ENCODE data around the gene LRRN4. TPM values are rescaled to one million over a fixed set of nuclear protein-coding genes. Genes with fewer than 3 reads are reported as not detected.

LRRN4 gene
- total RNA-seq, result not detected in 2 replicates

DNA sequence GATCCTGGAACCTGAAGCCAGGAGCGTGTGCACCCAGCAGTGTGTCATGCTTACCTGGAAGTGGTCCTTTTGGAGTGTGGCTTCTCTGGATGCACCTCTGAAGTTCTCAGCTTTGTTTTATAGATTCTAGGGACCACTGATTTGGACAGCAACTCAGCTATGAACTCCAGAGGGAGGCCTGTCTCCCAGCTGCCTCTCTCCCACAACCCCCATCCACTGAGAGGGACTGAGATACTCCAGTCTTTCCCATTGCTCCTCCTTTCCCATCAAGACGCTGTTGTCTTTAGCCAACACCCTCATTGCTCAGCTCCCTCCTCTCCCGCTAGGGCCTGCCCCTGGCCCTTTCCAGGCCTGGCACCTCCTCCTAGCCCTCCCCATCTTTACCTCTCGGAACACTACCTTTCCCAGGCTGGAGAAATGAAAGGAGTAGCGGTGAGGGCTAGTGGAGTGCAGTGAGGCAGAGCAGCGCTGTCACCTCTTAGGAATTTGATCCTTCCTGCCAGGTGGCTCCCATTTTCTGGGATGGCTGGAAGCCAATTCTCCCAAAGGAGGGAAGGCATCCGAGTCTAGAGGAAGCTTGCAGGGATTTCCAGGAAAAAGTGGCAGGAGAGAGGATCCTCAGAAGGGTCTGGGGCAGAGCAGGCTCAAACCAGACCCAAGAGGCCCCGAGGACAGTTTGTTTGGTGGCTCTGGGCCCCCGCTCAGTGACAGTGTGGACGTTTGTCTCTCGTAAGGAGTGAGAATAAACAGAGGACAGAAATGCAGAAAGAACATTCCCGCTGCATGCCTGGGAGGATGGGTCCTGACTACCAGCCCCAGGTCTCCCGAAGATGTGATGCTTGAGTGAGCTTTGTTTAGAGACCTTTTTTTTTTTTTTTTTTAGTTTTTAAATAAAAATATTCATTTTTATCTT lies at the start of gene LRRN4:
TSS of gene LRRN4 (minus strand) at position 285 of the 913 bp plus-strand sequence. CDS start 1,261 bp downstream, outside the sequence.

Other genes with a start within 250 kb of the LRRN4 start
- under 0.01 TPM in 1 of 2 replicates, not detected in the other for gene CHGB, start 142.6 kb downstream of the LRRN4 start, total RNA-seq
- 5.8 and 8.1 TPM in 2 replicates for gene TRMT6, start 103.5 kb downstream of the LRRN4 start, total RNA-seq
- gene MCM8, start 103.4 kb downstream of the LRRN4 start, total RNA-seq, result 5.0 and 8.3 TPM in 2 replicates
- gene CRLS1, start 47.9 kb downstream of the LRRN4 start, total RNA-seq, result 33.5 and 37.7 TPM in 2 replicates
- gene FERMT1, start 69.0 kb upstream of the LRRN4 start, total RNA-seq, result 1.7 and 3.0 TPM in 2 replicates

Data from endothelial cell of coronary artery (primary cell).